DND-41 (cell line): ENCODE data around the gene NLGN4X.
"Not testable (repeated sequence)": the region's sequence is repeated elsewhere in the genome, so short reads cannot be mapped to it uniquely, and the experiment has no call there.

Experiments used
- ATAC-seq: fragments of 200-7000 bp; cut with Tn5 transposase; 3 replicates; pipeline ENCODE4 v1.9.1; 2021; ENCODE audit warnings: low read depth; ENCODE audit not compliant: insufficient read depth
- DNase-seq: peaks from one replicate; pipeline ENCODE4 v3.0.0-alpha.2; 2020
- H2AFZ ChIP-seq: 2 replicates; pipeline ENCODE4 v1.6.0; 2012; ENCODE audit warnings: low read depth, low read length
- H3K27ac ChIP-seq: 2 replicates; pipeline ENCODE4 v1.5.1; 2012; ENCODE audit warnings: low read length, inconsistent platforms
- H3K27me3 ChIP-seq: fragments of 200-600 bp; sonication (generic); 2 replicates; pipeline ENCODE4 v1.6.0; 2012; ENCODE audit warnings: low read length, mild to moderate bottlenecking, inconsistent platforms; ENCODE audit not compliant: insufficient read depth, poor library complexity
- H3K36me3 ChIP-seq: 2 replicates; pipeline ENCODE4 v1.5.1; 2012; ENCODE audit warnings: low read length, inconsistent platforms; ENCODE audit not compliant: insufficient read depth
- H3K4me1 ChIP-seq: 2 replicates; pipeline ENCODE4 v1.5.1; 2012; ENCODE audit warnings: mild to moderate bottlenecking, low read length; ENCODE audit not compliant: insufficient read depth
- H3K4me2 ChIP-seq: 2 replicates; pipeline ENCODE4 v1.6.0; 2012; ENCODE audit warnings: mild to moderate bottlenecking, moderate library complexity, low read length, inconsistent platforms; ENCODE audit not compliant: insufficient read depth
- H3K4me3 ChIP-seq, 2 experiments: fragments of 200-600 bp in 1 of 2; shearing (Covaris generic) in 1 of 2; 2 replicates each; pipeline ENCODE4 v1.5.1; 2012 to 2016; ENCODE audit warnings: inconsistent platforms in 2 of 2, low read length in 2 of 2, mild to moderate bottlenecking in 2 of 2, low read depth in 1 of 2, moderate library complexity in 1 of 2
- H3K79me2 ChIP-seq: 2 replicates; pipeline ENCODE4 v1.6.0; 2012; ENCODE audit warnings: low read length, inconsistent platforms; ENCODE audit not compliant: insufficient read depth
- H3K9ac ChIP-seq: 2 replicates; pipeline ENCODE4 v1.6.0; 2012; ENCODE audit warnings: low read depth, mild to moderate bottlenecking, inconsistent platforms, low read length, moderate library complexity
- H3K9me3 ChIP-seq: 2 replicates; pipeline ENCODE4 v1.5.1; 2012; ENCODE audit warnings: low read length, moderate library complexity, mild to moderate bottlenecking, inconsistent platforms; ENCODE audit not compliant: insufficient read depth, severe bottlenecking
- H4K20me1 ChIP-seq: 2 replicates; pipeline ENCODE4 v1.6.0; 2012; ENCODE audit warnings: low read length; ENCODE audit not compliant: insufficient read depth
- EZH2 ChIP-seq: IDR thresholded peaks from 3 replicates; pipeline ENCODE4 v1.6.1; 2012; ENCODE audit warnings: borderline replicate concordance, low read depth, mild to moderate bottlenecking, moderate library complexity, low read length, inconsistent platforms; ENCODE audit not compliant: severe bottlenecking
- TF ChIP-seq, protein P1 (sequence below): IDR thresholded peaks from 2 replicates; pipeline ENCODE4 v1.5.1; 2012; ENCODE audit warnings: borderline replicate concordance, low read length, moderate library complexity, mild to moderate bottlenecking; ENCODE audit not compliant: poor library complexity, severe bottlenecking; ENCODE audit errors: extremely low read depth

The NLGN4X gene

DNA sequence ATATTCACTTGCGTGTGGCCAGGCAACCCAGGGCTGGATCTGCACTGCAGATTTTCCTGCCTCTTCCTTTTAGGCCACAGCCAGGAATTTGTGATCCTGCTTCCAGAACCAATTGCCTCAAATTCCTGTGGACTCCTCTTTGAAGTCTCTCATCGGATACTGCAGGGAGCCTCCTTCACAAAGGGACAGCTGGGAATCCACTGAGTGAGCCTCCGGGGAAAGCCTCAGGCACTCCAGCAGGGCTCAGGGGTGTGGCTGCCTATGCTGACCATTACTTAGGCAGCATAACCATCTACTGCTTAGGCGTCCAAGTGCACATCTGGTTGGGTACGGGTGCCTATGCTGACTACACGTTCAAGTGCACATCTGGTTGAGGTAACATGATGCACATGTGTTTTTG lies 321.5 kb downstream of the NLGN4X start:
- Histone ChIP-seq H3K9me3 (no peaks in the 10 kb centered on the region), H3K4me3 (no peak overlapping the region), H3K79me2 (peaks cover 72% of the 10 kb centered on the region), H3K27me3 (no peaks in the 10 kb centered on the region), H3K27ac (no peak overlapping the region), H3K36me3 (peaks cover 95% of the 10 kb centered on the region), H4K20me1 (peaks cover 46% of the 10 kb centered on the region), H3K9ac (no peak overlapping the region), H2AFZ (no peak overlapping the region), H3K4me2 (no peak overlapping the region), H3K4me1 (no peaks in the 10 kb centered on the region)
- ATAC-seq (no peak), DNase-seq (no peak)
- TF ChIP-seq EZH2: no peak

DNA sequence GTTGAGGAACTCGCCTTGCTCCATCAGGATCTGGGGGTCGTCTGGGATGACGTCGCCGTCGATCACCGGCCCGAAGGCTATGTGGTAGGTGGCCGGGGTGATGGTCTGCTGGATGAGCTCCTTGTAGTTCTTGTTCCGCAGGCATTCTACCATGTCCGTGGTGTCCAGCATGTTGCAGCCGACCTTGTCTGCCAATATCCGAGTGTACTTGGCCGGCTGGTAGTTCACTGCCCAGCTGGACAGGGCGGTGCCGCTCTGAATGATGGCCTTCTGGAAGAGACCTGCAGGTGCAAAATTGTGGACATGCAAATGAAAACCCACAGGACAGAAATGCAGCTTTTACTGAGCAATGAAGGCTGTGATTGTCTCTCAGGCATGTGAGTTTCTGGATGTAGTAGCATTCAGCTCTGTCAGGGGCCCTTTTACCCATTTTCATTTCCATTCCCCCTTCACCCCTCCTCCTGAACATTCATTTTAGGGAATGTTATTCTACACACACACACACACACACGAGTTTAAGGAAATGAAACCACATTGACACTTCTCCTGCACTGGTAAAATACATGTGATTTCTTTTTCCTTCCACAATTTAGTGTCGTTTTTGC lies 325.0 kb downstream of the NLGN4X start:
- H3K27ac ChIP-seq, H3K9me3 ChIP-seq, H2AFZ ChIP-seq, H3K4me2 ChIP-seq, H3K9ac ChIP-seq, DNase-seq, ATAC-seq, H3K27me3 ChIP-seq, H3K4me1 ChIP-seq, H3K4me3 ChIP-seq: not testable (repeated sequence)
- Histone ChIP-seq H4K20me1 (peaks cover 52% of the 10 kb centered on the region), H3K36me3 (peaks cover 93% of the 10 kb centered on the region), H3K79me2 (peaks cover 74% of the 10 kb centered on the region)

DNA sequence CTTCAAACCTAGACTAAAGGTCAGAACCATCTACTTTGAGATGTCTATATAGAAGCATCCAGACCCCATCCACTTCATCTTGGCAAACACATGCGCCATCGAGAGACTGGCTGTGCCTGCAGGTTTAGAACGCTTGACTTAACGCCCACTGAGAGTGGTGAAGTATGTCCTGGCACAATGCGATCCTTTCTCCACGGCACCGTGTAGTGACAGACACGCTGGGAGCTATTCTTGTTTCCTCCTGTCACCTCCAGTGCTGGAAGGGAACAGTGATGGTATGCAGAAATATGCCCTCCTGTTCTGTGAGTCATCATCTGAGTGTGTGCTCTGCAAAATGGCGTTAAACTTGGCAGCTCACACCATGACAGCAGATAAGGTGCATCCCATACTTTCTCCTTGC lies 330.2 kb downstream of the NLGN4X start:
- TF ChIP-seq EZH2: no peak
- TF ChIP-seq, protein P1, sequence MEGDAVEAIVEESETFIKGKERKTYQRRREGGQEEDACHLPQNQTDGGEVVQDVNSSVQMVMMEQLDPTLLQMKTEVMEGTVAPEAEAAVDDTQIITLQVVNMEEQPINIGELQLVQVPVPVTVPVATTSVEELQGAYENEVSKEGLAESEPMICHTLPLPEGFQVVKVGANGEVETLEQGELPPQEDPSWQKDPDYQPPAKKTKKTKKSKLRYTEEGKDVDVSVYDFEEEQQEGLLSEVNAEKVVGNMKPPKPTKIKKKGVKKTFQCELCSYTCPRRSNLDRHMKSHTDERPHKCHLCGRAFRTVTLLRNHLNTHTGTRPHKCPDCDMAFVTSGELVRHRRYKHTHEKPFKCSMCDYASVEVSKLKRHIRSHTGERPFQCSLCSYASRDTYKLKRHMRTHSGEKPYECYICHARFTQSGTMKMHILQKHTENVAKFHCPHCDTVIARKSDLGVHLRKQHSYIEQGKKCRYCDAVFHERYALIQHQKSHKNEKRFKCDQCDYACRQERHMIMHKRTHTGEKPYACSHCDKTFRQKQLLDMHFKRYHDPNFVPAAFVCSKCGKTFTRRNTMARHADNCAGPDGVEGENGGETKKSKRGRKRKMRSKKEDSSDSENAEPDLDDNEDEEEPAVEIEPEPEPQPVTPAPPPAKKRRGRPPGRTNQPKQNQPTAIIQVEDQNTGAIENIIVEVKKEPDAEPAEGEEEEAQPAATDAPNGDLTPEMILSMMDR: no peak
- ATAC-seq (no peak), DNase-seq (no peak)
- no peaks in the 10 kb centered on the region for H3K27me3 ChIP-seq
- no peaks in the 10 kb centered on the region for H3K9me3 ChIP-seq
- no peak overlapping the region for H3K4me2 ChIP-seq
- no peaks in the 10 kb centered on the region for H3K4me1 ChIP-seq
- H3K9ac ChIP-seq: no peak overlapping the region
- no peak overlapping the region for H2AFZ ChIP-seq
- H3K36me3 ChIP-seq: peaks cover 92% of the 10 kb centered on the region
- peaks cover 64% of the 10 kb centered on the region for H3K79me2 ChIP-seq
- H4K20me1 ChIP-seq: peaks cover 65% of the 10 kb centered on the region
- H3K4me3 ChIP-seq: no peak overlapping the region
- no peak overlapping the region for H3K27ac ChIP-seq

DNA sequence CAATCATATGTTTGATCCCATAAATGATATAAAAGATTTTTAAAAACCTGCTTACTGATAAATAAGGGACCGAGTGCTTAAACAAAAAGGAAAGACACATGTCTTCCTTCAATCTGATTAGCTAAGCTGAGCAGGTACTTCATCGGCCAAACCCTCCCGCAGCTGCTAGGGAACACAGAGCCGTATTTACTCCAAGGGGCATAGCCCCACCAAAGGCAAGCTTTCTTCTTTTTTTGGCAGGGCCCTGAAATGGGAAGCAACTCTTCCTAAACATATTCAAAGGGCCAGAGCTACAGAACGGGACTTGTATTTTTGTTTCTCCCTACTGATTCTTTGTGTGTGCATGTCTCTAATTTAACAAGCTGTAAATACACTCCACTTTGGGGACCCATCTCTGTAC lies 337.3 kb downstream of the NLGN4X start:
- H3K79me2 ChIP-seq: peaks cover 10% of the 10 kb centered on the region; the same call in 1 of the 2 replicates
- no peak overlapping the region for H3K9ac ChIP-seq
- TF ChIP-seq, protein P1: no peak
- no peak for TF ChIP-seq EZH2
- no peaks in the 10 kb centered on the region for H3K9me3 ChIP-seq
- peaks cover 40% of the 10 kb centered on the region for H4K20me1 ChIP-seq
- H3K4me2 ChIP-seq: no peak overlapping the region
- H2AFZ ChIP-seq: no peak overlapping the region
- H3K4me1 ChIP-seq: no peaks in the 10 kb centered on the region
- DNase-seq (no peak), ATAC-seq (no peak)
- H3K27ac ChIP-seq: no peak overlapping the region
- H3K4me3 ChIP-seq: no peak overlapping the region
- no peaks in the 10 kb centered on the region for H3K27me3 ChIP-seq
- H3K36me3 ChIP-seq: peaks cover 67% of the 10 kb centered on the region
